Measurements from ENCODE around the gene OR9G4.

OR9G4 gene

DNA sequence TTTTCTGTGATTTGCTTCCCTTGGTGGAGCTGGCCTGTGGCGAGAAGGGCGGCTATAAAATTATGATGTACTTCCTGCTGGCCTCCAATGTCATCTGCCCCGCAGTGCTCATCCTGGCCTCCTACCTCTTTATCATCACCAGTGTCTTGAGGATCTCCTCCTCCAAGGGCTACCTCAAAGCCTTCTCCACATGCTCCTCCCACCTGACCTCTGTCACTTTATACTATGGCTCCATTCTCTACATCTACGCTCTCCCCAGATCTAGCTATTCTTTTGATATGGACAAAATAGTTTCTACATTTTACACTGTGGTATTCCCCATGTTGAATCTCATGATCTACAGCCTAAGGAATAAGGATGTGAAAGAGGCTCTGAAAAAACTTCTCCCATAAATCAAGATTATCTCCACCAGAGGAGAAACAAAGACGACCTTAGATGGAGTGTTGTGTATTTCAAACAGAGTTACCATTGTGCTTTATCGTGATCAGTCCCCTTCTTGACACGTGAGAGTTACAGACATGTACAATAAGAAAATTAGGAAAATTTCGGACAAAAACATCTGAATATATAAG, 47.5 kb downstream of the OR9G4 start:
- TF ChIP-seq, protein P1, sequence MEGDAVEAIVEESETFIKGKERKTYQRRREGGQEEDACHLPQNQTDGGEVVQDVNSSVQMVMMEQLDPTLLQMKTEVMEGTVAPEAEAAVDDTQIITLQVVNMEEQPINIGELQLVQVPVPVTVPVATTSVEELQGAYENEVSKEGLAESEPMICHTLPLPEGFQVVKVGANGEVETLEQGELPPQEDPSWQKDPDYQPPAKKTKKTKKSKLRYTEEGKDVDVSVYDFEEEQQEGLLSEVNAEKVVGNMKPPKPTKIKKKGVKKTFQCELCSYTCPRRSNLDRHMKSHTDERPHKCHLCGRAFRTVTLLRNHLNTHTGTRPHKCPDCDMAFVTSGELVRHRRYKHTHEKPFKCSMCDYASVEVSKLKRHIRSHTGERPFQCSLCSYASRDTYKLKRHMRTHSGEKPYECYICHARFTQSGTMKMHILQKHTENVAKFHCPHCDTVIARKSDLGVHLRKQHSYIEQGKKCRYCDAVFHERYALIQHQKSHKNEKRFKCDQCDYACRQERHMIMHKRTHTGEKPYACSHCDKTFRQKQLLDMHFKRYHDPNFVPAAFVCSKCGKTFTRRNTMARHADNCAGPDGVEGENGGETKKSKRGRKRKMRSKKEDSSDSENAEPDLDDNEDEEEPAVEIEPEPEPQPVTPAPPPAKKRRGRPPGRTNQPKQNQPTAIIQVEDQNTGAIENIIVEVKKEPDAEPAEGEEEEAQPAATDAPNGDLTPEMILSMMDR (conservative IDR thresholded peaks at IDR 0.05): no peak
- no peak for TF ChIP-seq ZFX (IDR thresholded peaks at IDR 0.05)
- H3K27ac ChIP-seq: no peak overlapping the region

DNA sequence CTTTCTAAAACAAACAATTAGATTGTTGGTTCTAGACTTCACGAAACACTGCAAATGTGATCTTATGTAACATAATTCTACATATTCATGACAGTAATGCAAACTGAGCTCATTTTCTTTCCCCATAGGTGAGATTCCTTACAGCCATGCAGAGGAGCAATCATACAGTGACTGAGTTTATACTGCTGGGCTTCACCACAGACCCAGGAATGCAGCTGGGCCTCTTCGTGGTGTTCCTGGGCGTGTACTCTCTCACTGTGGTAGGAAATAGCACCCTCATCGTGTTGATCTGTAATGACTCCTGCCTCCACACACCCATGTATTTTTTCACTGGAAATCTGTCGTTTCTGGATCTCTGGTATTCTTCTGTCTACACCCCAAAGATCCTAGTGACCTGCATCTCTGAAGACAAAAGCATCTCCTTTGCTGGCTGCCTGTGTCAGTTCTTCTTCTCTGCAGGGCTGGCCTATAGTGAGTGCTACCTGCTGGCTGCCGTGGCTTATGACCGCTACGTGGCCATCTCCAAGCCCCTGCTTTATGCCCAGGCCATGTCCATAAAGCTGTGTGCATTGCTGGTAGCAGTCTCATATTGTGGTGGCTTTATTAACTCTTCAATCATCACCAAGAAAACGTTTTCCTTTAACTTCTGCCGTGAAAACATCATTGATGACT, 48.1 kb downstream of the OR9G4 start:
- TF ChIP-seq, protein P1 (conservative IDR thresholded peaks at IDR 0.05): no peak
- no peak for TF ChIP-seq ZFX (IDR thresholded peaks at IDR 0.05)
- H3K27ac ChIP-seq: no peak overlapping the region

DNA sequence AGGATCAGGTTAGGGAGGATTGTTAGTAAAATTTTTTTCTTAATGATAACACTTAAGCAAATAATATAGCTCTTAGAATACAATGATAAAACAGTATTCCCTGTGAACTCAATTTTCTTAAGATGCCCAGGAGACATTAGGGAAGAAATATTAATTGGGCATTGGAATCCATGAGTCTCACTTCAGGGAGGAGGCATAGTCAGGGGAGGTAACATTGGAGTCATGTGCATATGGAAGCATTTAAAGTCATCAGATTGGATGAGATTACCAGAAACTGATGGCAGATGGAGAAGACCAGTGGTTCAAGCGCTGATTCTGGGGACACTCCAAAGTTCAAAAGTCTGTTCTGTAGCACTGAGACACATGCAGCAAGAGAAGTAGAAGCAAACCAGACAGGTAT, 49.7 kb downstream of the OR9G4 start, which contains the start of gene OR9G1:
Gene OR9G1 (plus strand): TSS at position 301 of the 400 bp plus-strand sequence. CDS start 1,293 bp downstream, outside the sequence.
- no peak within 1 kb of the TSS for H3K27ac ChIP-seq
- no peak for TF ChIP-seq ZFX (IDR thresholded peaks at IDR 0.05)
- TF ChIP-seq, protein P1 (conservative IDR thresholded peaks at IDR 0.05): no peak

DNA sequence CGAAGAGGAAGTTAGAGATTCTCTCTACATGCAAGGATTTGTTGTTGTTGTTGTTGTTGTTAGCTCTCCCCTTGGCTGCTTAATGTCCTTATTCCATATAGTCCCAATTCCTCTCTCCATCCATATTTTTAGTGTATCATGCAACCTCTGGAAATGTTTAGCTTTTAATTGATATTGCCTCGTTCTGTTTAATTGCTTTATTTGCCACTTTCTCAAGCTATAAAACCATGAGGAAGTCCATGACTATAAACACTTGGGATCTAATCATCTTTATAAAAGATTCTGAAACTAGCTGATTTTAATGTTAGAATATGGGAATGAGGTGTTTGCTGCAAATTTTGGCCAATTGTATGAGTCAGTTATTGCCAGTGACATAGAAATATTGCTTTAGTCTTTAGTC, 55.1 kb downstream of the OR9G4 start:
- H3K27ac ChIP-seq: no peak overlapping the region
- no peak for TF ChIP-seq ZFX (IDR thresholded peaks at IDR 0.05)
- TF ChIP-seq, protein P1 (conservative IDR thresholded peaks at IDR 0.05): no peak
